Endothelial cell of umbilical vein (primary cell): Measurements from ENCODE around the gene CSMD2. TPM values are rescaled to one million over a fixed set of nuclear protein-coding genes. Genes with fewer than 3 reads are reported as not detected.

Experiments used
- BruUV-seq: library from RNA; stranded (reverse); fragments of 400-500 nt; replicated peaks from 2 replicates; lab custom pipeline; 2021; lab: Mats Ljungman, UMichigan
- CTCF ChIA-PET: fragments of 300-600, 350-600 bp; sonication (Branson Sonifier 250); formaldehyde crosslinking; loops from one replicate; lab custom pipeline; 2021; ENCODE audit warnings: antibody characterized with exemption, inconsistent platforms; lab: Charles Lee
- POLR2A ChIA-PET: fragments of 300-600, 350-600 bp; sonication (Branson Sonifier 250); formaldehyde crosslinking; loops from one replicate; lab custom pipeline; 2021; ENCODE audit warnings: antibody characterized with exemption, inconsistent platforms; lab: Charles Lee
- DNase-seq: peaks from one replicate; pipeline ENCODE4 v3.0.0-alpha.2; 2011; ENCODE audit warnings: low read depth, low spot score
- FAIRE-seq: peaks from 2 replicates; lab custom pipeline; 2011; peaks lifted over from hg19 to GRCh38; lab: Jason Lieb, UNC
- H2AFZ ChIP-seq: 2 replicates; pipeline ENCODE4 v1.6.0; 2012; ENCODE audit warnings: low read depth, low read length, control low read depth, inconsistent platforms
- H3K27ac ChIP-seq: 2 replicates; pipeline ENCODE4 v1.5.1; 2011; ENCODE audit warnings: low read depth, mild to moderate bottlenecking, control low read depth, low read length, moderate library complexity; ENCODE audit not compliant: insufficient read depth
- H3K27me3 ChIP-seq, 2 experiments: 2 replicates each; pipeline versions ENCODE4 v1.6.0 to v1.6.1; 2011; ENCODE audit warnings: low read length in 2 of 2, mixed read lengths in 1 of 2; ENCODE audit not compliant: control insufficient read depth in 2 of 2, insufficient read depth in 2 of 2
- H3K36me3 ChIP-seq, 2 experiments: 2 replicates in 1 of 2; 3 replicates in 1 of 2; pipeline ENCODE4 v1.5.1; 2011; ENCODE audit warnings: low read length in 2 of 2, mild to moderate bottlenecking in 1 of 2, moderate library complexity in 1 of 2; ENCODE audit not compliant: control insufficient read depth in 2 of 2, insufficient read depth in 2 of 2; ENCODE audit errors: extremely low read depth in 1 of 2
- H3K4me1 ChIP-seq: 3 replicates; pipeline ENCODE4 v1.5.1; 2011; ENCODE audit warnings: mild to moderate bottlenecking, low read length; ENCODE audit not compliant: control insufficient read depth, insufficient read depth; ENCODE audit errors: extremely low read depth
- H3K4me2 ChIP-seq: 2 replicates; pipeline ENCODE4 v1.6.1; 2011; ENCODE audit warnings: low read length, control low read depth, mixed read lengths; ENCODE audit not compliant: insufficient read depth
- H3K4me3 ChIP-seq, 3 experiments: fragments of 200-600 bp in 1 of 3; sonication (generic), shearing (Covaris generic) in 1 of 3; replicated peaks in 1 of 3; 2 replicates each; pipeline ENCODE4 v1.5.1; 2011 to 2016; ENCODE audit warnings: control low read depth in 3 of 3, low read length in 3 of 3, mild to moderate bottlenecking in 2 of 3, inconsistent platforms in 1 of 3, low read depth in 1 of 3, moderate library complexity in 1 of 3; ENCODE audit not compliant: insufficient read depth in 1 of 3
- H3K79me2 ChIP-seq: 2 replicates; pipeline ENCODE4 v1.6.0; 2012; ENCODE audit warnings: low read length, inconsistent platforms; ENCODE audit not compliant: control insufficient read depth, insufficient read depth
- H3K9ac ChIP-seq: replicated peaks from 2 replicates; pipeline ENCODE3; 2011; ENCODE audit warnings: low read length, control low read depth; ENCODE audit not compliant: insufficient read depth; ENCODE audit errors: extremely low read depth
- H3K9me1 ChIP-seq: replicated peaks from 3 replicates; pipeline ENCODE4 v1.6.0; 2011; ENCODE audit warnings: mild to moderate bottlenecking, low read length; ENCODE audit not compliant: control insufficient read depth, insufficient read depth; ENCODE audit errors: extremely low read depth
- H3K9me3 ChIP-seq: replicated peaks from 2 replicates; pipeline ENCODE4 v1.5.1; 2012; ENCODE audit warnings: low read length, inconsistent platforms; ENCODE audit not compliant: control insufficient read depth, insufficient read depth
- H4K20me1 ChIP-seq: replicated peaks from 2 replicates; pipeline ENCODE3; 2011; ENCODE audit warnings: mild to moderate bottlenecking, low read length; ENCODE audit not compliant: control insufficient read depth, insufficient read depth; ENCODE audit errors: extremely low read depth
- CTCF ChIP-seq, 2 donors: IDR thresholded peaks; 1 replicate in 1 of 2; 2 replicates in 1 of 2; pipeline ENCODE4 v1.5.1; 2011; ENCODE audit warnings: low read length in 2 of 2, mild to moderate bottlenecking in 2 of 2, moderate library complexity in 2 of 2, control low read depth in 1 of 2, inconsistent platforms in 1 of 2, low read depth in 1 of 2; ENCODE audit not compliant: insufficient read depth in 1 of 2; ENCODE audit errors: extremely low read depth in 1 of 2
- EZH2 ChIP-seq: IDR thresholded peaks from 2 replicates; pipeline ENCODE4 v1.6.1; 2012; ENCODE audit warnings: borderline replicate concordance, low read depth, mild to moderate bottlenecking, moderate library complexity, low read length, inconsistent platforms; ENCODE audit not compliant: severe bottlenecking
- FOS ChIP-seq: IDR thresholded peaks from 2 replicates; pipeline ENCODE4 v1.6.1; 2011; ENCODE audit warnings: mild to moderate bottlenecking, low read length, moderate library complexity, borderline replicate concordance; ENCODE audit not compliant: insufficient read depth
- GATA2 ChIP-seq: IDR thresholded peaks from 2 replicates; pipeline ENCODE4 v1.7.0; 2011; ENCODE audit warnings: low read depth, mild to moderate bottlenecking, moderate library complexity, mixed read lengths, low read length; ENCODE audit not compliant: insufficient read length, insufficient read depth
- JUN ChIP-seq: IDR thresholded peaks from 2 replicates; pipeline ENCODE4 v1.6.1; 2011; ENCODE audit warnings: borderline replicate concordance, low read depth; ENCODE audit not compliant: insufficient read length, insufficient read depth
- MYC ChIP-seq: IDR thresholded peaks from one replicate; pipeline ENCODE4 v1.6.1; 2011; ENCODE audit warnings: mild to moderate bottlenecking, low read depth, low read length
- POLR2A ChIP-seq: IDR thresholded peaks from 2 replicates; pipeline ENCODE4 v1.6.1; 2012; ENCODE audit warnings: low read depth, mild to moderate bottlenecking, control low read depth, low read length
- POLR2AphosphoS5 ChIP-seq: IDR thresholded peaks from 2 replicates; pipeline ENCODE4 v1.6.1; 2012; ENCODE audit warnings: low read depth, mild to moderate bottlenecking, control low read depth, low read length, moderate library complexity; ENCODE audit not compliant: insufficient read depth
- dilution Hi-C: fragments of 300-500 bp; cut with MboI; formaldehyde crosslinking; loops from one replicate; pipeline ENCODE4 v1.15.0; 2019; ENCODE audit warnings: low sequenced_read_pairs; ENCODE audit not compliant: extremely low pct_ligation_motif_present
- intact Hi-C: fragments of 100-400 bp; cut with micrococcal nuclease; formaldehyde crosslinking; loops from one replicate; pipeline ENCODE4 v1.10.0; 2022
- polyA plus RNA-seq, 4 experiments: library from polyadenylated mRNA; depleted of rRNA in 3 of 4; stranded (reverse) in 3 of 4; unstranded in 1 of 4; fragments of >200 nt; gene quantifications; 2 replicates each; pipeline versions ENCODE4 v1.2.1 to v1.2.3, GENCODE V29; 2011 to 2012; ENCODE audit warnings: missing spikeins in 1 of 4
- total RNA-seq: library from RNA; stranded (reverse); gene quantifications from 2 replicates; pipeline ENCODE4 v1.2.3, GENCODE V29; 2021
- TF ChIP-seq, protein P1 (sequence below): IDR thresholded peaks from 2 replicates; pipeline ENCODE4 v1.6.1; 2011; ENCODE audit not compliant: insufficient read depth, insufficient read length

CSMD2 gene
- total and polyA plus RNA-seq, 2 donors (not counting 3 experiments of a cell fraction or from before 2014, with no cell fraction given) = under 0.01 TPM; not detected in 1

DNA sequence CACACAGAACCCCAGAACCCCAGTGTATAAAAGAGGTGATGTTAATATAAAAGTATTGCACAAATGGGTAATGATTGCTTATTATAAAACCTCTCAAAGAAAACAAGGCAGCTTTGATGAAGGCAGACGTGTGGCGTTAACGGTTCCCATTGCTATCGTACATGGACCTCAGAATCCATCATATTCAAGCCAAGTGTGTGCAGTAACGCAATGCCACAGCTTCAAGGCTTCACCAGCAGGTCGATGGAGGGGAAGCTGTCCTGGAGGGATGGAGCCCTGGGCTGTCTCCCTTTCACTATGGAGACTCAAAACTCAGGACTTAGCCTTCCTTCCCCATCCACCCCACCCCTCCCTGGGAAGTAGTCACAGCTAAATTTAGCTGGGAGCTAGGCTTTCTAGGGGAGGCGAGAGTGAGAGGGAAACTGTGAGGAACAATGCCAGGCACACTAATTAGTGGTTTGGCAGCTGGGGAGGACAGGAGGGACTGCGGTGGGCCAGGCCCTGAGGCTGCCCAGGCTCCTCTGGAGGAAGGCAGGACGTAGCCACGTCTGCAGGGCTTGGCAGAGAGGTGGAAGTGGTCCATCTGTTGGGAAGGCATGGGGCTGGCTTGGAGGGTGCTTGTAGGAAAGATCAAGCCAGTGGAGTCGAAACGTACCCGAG is 180.0 kb downstream of the CSMD2 start:
- no peaks in the 10 kb centered on the region for H3K9me1 ChIP-seq
- TF ChIP-seq POLR2AphosphoS5 = no peak
- no peak for TF ChIP-seq POLR2A
- TF ChIP-seq JUN = no peak
- TF ChIP-seq, protein P1, sequence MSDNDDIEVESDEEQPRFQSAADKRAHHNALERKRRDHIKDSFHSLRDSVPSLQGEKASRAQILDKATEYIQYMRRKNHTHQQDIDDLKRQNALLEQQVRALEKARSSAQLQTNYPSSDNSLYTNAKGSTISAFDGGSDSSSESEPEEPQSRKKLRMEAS = no peak
- no peak for TF ChIP-seq MYC
- no peak for TF ChIP-seq EZH2
- no peak for TF ChIP-seq GATA2
- no peak for TF ChIP-seq FOS
- no peak for TF ChIP-seq CTCF (IDR thresholded peaks at IDR 0.05; ENCODE audit: extremely low read depth in 1 of 2, insufficient read depth in 1 of 2, low read depth in 1 of 2, low read length in 2 of 2)
- intact Hi-C loops = no loop called here
- ChIA-PET POLR2A (no interaction called here), CTCF (no interaction called here)
- no peak for DNase-seq
- no peak overlapping the region for H3K27ac ChIP-seq
- H3K9ac ChIP-seq = no peak overlapping the region
- no peaks in the 10 kb centered on the region for H3K36me3 ChIP-seq
- H3K27me3 ChIP-seq = no peaks in the 10 kb centered on the region
- no peaks in the 10 kb centered on the region for H3K4me1 ChIP-seq
- no peak overlapping the region for H3K4me3 ChIP-seq
- dilution Hi-C loops = no loop called here
- H2AFZ ChIP-seq = no peak overlapping the region
- no peaks in the 10 kb centered on the region for H4K20me1 ChIP-seq
- H3K9me3 ChIP-seq = peaks cover 8% of the 10 kb centered on the region
- no peak for FAIRE-seq
- no peaks in the 10 kb centered on the region for H3K79me2 ChIP-seq
- BruUV-seq = no TSS peak
- H3K4me2 ChIP-seq = no peak overlapping the region
